ENCODE measurements around the gene TMTC3.

GRCh38 chr12:88184196-88184595, 42.1 kb downstream of the TMTC3 start:
- TF ChIP-seq, protein P1, sequence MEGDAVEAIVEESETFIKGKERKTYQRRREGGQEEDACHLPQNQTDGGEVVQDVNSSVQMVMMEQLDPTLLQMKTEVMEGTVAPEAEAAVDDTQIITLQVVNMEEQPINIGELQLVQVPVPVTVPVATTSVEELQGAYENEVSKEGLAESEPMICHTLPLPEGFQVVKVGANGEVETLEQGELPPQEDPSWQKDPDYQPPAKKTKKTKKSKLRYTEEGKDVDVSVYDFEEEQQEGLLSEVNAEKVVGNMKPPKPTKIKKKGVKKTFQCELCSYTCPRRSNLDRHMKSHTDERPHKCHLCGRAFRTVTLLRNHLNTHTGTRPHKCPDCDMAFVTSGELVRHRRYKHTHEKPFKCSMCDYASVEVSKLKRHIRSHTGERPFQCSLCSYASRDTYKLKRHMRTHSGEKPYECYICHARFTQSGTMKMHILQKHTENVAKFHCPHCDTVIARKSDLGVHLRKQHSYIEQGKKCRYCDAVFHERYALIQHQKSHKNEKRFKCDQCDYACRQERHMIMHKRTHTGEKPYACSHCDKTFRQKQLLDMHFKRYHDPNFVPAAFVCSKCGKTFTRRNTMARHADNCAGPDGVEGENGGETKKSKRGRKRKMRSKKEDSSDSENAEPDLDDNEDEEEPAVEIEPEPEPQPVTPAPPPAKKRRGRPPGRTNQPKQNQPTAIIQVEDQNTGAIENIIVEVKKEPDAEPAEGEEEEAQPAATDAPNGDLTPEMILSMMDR (conservative IDR thresholded peaks at IDR 0.05; ENCODE audit: low read length), result no peak
- TF ChIP-seq EZH2phosphoT487 (IDR thresholded peaks at IDR 0.05; ENCODE audit: borderline replicate concordance, low read depth, low read length), result no peak
